ENCODE results near the gene ST8SIA5. TPM values are rescaled to one million over a fixed set of nuclear protein-coding genes. Genes with fewer than 3 reads are reported as not detected.

ST8SIA5 gene
- polyA plus RNA-seq, 3 donors = not detected

DNA sequence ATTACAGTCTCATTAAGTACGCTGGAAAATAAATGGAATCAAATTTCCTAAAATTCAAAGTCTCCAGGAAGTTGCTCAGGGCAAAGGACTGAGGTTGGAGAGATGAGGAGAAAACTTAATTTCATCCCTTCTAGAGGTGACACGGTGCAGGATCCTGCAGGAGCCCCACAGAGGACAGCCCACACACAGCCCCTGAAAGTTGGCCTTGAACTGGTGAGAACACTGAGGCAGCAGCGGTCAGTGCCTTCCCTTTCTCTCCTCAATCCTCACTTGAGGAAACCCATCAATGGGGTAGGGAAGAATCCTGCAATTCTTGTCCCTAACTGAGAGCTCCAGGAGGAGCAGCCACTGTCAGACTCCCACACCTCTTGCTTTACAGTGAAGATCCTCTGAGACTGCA, 137.3 kb downstream of the ST8SIA5 start:
- no peaks in the 10 kb centered on the region for H3K36me3 Mint-ChIP-seq
- H3K36me3 ChIP-seq (replicated peaks in 1 of 2; ENCODE audit: control insufficient read depth in 1 of 2, insufficient read depth in 2 of 2, low read length in 2 of 2) = no peaks in the 10 kb centered on the region
- H3K9me3 ChIP-seq (replicated peaks in 1 of 2; ENCODE audit: control insufficient read depth in 1 of 2, insufficient read depth in 1 of 2, low read length in 2 of 2) = no peaks in the 10 kb centered on the region
- peaks cover 0 to 3% (median 0%) of the 10 kb centered on the region in 7 donors for H3K9me3 Mint-ChIP-seq
- H3K27ac ChIP-seq (ENCODE audit: low read depth in 1 of 2, low read length in 2 of 2) = no peak overlapping the region
- H3K27me3 ChIP-seq (ENCODE audit: control insufficient read depth in 2 of 2, insufficient read depth in 2 of 2, low read length in 2 of 2) = no peaks in the 10 kb centered on the region
- peaks cover 0 to 4% (median 2%) of the 10 kb centered on the region in 3 donors for H3K27me3 Mint-ChIP-seq (ENCODE audit: low read depth in 3 of 3)
- H3K4me1 ChIP-seq (ENCODE audit: control insufficient read depth in 1 of 2, insufficient read depth in 2 of 2, low read length in 2 of 2) = peaks cover 6% of the 10 kb centered on the region in 2 donors
- H4K20me1 ChIP-seq (ENCODE audit: insufficient read depth, low read length) = no peaks in the 10 kb centered on the region
- WGBS (ENCODE audit: insufficient coverage) = 100% methylated on average over 1 of the region's 3 CpGs
- no peaks in the 10 kb centered on the region for H3K79me2 ChIP-seq (ENCODE audit: insufficient read depth, low read length)
- TF ChIP-seq, protein P1, sequence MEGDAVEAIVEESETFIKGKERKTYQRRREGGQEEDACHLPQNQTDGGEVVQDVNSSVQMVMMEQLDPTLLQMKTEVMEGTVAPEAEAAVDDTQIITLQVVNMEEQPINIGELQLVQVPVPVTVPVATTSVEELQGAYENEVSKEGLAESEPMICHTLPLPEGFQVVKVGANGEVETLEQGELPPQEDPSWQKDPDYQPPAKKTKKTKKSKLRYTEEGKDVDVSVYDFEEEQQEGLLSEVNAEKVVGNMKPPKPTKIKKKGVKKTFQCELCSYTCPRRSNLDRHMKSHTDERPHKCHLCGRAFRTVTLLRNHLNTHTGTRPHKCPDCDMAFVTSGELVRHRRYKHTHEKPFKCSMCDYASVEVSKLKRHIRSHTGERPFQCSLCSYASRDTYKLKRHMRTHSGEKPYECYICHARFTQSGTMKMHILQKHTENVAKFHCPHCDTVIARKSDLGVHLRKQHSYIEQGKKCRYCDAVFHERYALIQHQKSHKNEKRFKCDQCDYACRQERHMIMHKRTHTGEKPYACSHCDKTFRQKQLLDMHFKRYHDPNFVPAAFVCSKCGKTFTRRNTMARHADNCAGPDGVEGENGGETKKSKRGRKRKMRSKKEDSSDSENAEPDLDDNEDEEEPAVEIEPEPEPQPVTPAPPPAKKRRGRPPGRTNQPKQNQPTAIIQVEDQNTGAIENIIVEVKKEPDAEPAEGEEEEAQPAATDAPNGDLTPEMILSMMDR (IDR thresholded peaks at IDR 0.05) = no peak
- no peak overlapping the region for H3K4me2 ChIP-seq (replicated peaks; ENCODE audit: extremely low read depth, low read length, poor library complexity, severe bottlenecking)
- no peak overlapping the region for H3K4me3 Mint-ChIP-seq
- H3K9ac ChIP-seq (ENCODE audit: insufficient read depth, low read length, poor library complexity, severe bottlenecking) = no peak overlapping the region
- no peak overlapping the region for H3K4me3 ChIP-seq (replicated peaks in 1 of 3; ENCODE audit: low read depth in 2 of 3, low read length in 3 of 3)
- H3K4me1 Mint-ChIP-seq = peaks cover 4% of the 10 kb centered on the region
- DNase-seq = no peak
- intact Hi-C loops (cut with micrococcal nuclease) = no loop called here
- no peak overlapping the region for H2AFZ ChIP-seq (ENCODE audit: insufficient read depth, low read depth, low read length, poor library complexity, severe bottlenecking)
- H3K27ac Mint-ChIP-seq = no peak overlapping the region

Small RNA genes lying within 50 kb of the gene (small RNA-seq; reads per million reads assigned to genes)
- gene AC090311.1 (ENCODE audit: insufficient read length, low read depth) = not detected

Other genes starting within 250 kb of the ST8SIA5 start
- 10 to 100 TPM in 1 of 3 donors, under 1 TPM in 2; 0.33 to 10.9 (median 0.61) TPM for gene LOXHD1, start 99.8 kb downstream of the ST8SIA5 start, polyA plus RNA-seq
- gene PIAS2, start 160.5 kb upstream of the ST8SIA5 start, polyA plus RNA-seq = 10 to 100 TPM in 2 of 3 donors, 1 to 10 TPM in 1; 9.9 to 13.2 (median 11.0) TPM
- under 1 TPM in 2 of 3 donors, not detected in 1; 0.35 to 0.36 TPM for gene KATNAL2, start 160.5 kb upstream of the ST8SIA5 start, polyA plus RNA-seq

Data from CD14-positive monocyte (primary cell).